ENCODE measurements around the gene SLC10A4. TPM values are rescaled to one million over a fixed set of nuclear protein-coding genes. Genes with fewer than 3 reads are reported as not detected.

The SLC10A4 gene
- total and polyA plus RNA-seq, 7 donors, result 0.73 to 3.0 (median 2.5) TPM; not detected in 2

DNA sequence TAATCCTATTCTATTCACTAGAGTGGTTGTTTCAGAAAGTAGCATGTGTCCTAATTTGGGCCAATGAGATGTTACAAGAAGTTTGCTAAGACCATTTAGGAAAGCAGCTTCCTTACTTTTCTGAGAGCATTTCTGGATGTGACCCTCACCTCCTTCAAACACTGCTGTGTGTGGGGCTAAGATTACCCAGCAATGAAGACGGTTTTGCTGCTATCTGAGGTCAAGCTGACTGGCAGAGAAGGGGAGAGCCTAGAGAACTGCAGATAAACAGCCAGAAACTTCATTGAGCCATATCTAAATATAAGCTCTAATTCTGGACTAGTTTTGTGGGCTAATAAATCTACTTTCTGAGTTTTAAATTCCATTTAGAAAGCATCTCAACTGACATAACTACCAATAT lies 43.3 kb downstream of the SLC10A4 start:
- intact Hi-C loops (cut with DNase I), result no loop called here
- no peak overlapping the region for H3K4me3 ChIP-seq
- H3K27ac ChIP-seq, result no peak overlapping the region
- no peaks in the 10 kb centered on the region for H3K27me3 ChIP-seq
- TF ChIP-seq POLR2A (IDR thresholded peaks at IDR 0.05), result no peak
- TF ChIP-seq, protein P1, sequence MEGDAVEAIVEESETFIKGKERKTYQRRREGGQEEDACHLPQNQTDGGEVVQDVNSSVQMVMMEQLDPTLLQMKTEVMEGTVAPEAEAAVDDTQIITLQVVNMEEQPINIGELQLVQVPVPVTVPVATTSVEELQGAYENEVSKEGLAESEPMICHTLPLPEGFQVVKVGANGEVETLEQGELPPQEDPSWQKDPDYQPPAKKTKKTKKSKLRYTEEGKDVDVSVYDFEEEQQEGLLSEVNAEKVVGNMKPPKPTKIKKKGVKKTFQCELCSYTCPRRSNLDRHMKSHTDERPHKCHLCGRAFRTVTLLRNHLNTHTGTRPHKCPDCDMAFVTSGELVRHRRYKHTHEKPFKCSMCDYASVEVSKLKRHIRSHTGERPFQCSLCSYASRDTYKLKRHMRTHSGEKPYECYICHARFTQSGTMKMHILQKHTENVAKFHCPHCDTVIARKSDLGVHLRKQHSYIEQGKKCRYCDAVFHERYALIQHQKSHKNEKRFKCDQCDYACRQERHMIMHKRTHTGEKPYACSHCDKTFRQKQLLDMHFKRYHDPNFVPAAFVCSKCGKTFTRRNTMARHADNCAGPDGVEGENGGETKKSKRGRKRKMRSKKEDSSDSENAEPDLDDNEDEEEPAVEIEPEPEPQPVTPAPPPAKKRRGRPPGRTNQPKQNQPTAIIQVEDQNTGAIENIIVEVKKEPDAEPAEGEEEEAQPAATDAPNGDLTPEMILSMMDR (IDR thresholded peaks at IDR 0.05), result no peak
- no peak for TF ChIP-seq EP300 (IDR thresholded peaks at IDR 0.05)
- no peak for TF ChIP-seq POLR2AphosphoS5 (IDR thresholded peaks at IDR 0.05)
- peaks cover 9 to 100% (median 49%) of the 10 kb centered on the region in 4 donors for H3K36me3 ChIP-seq
- no peaks in the 10 kb centered on the region for H3K9me3 ChIP-seq
- no peak for DNase-seq
- 92 to 95% methylated on average over 1 of the region's 1 CpG for WGBS, 2 donors
- no peaks in the 10 kb centered on the region for H3K4me1 ChIP-seq

- no peak for DNase-seq
- intact Hi-C loops (cut with DNase I), result no loop called here
- Histone ChIP-seq H3K27ac (no peak overlapping the region), H3K27me3 (no peaks in the 10 kb centered on the region), H3K4me3 (no peak overlapping the region), H3K36me3 (peaks cover 8 to 74% (median 26%) of the 10 kb centered on the region in 4 donors), H3K4me1 (no peaks in the 10 kb centered on the region), H3K9me3 (no peaks in the 10 kb centered on the region)
- TF ChIP-seq, protein P1 (IDR thresholded peaks at IDR 0.05), result no peak
- TF ChIP-seq POLR2AphosphoS5 (IDR thresholded peaks at IDR 0.05) (no peak), EP300 (IDR thresholded peaks at IDR 0.05) (no peak), POLR2A (IDR thresholded peaks at IDR 0.05) (no peak)
Observed at GRCh38 chr4:48538358-48538757, 55.2 kb downstream of the SLC10A4 start.

Other genes with a start within 250 kb of the SLC10A4 start
- gene TEC, start 213.5 kb upstream of the SLC10A4 start, total RNA-seq, result 1 to 10 TPM; 1.1 to 5.3 (median 1.7) TPM
- gene TEC, start 213.5 kb upstream of the SLC10A4 start, polyA plus RNA-seq, result 1 to 10 TPM; 1.2 to 2.5 (median 2.0) TPM
- 100 to 1,000 TPM in 3 of 4 donors, 10 to 100 TPM in 1; 95.9 to 167 (median 112) TPM for gene SLAIN2, start 141.8 kb upstream of the SLC10A4 start, total RNA-seq
- gene SLAIN2, start 141.8 kb upstream of the SLC10A4 start, polyA plus RNA-seq, result 10 to 100 TPM; 25.6 to 48.0 (median 33.5) TPM
- not detected for gene ZAR1, start 6.9 kb downstream of the SLC10A4 start, total RNA-seq
- gene ZAR1, start 6.9 kb downstream of the SLC10A4 start, polyA plus RNA-seq, result not detected